B cell (primary cell): Measurements from ENCODE around the gene IL19. TPM values are rescaled to one million over a fixed set of nuclear protein-coding genes. Genes with fewer than 3 reads are reported as not detected.

Experiments used
- ATAC-seq: fragments of 200-7000 bp; cut with Tn5 transposase; one replicate; pipeline ENCODE4 v1.10.0; 2021; ENCODE audit warnings: low read depth, mild to moderate bottlenecking, moderate number of reproducible peaks, moderate library complexity
- CTCF ChIA-PET: fragments of 350-600 bp; sonication (Branson Sonifier 250); formaldehyde crosslinking; loops from one replicate; lab custom pipeline; 2021; ENCODE audit warnings: antibody characterized with exemption, inconsistent platforms; lab: Charles Lee
- POLR2A ChIA-PET: fragments of 350-600 bp; sonication (Branson Sonifier 250); formaldehyde crosslinking; loops from one replicate; lab custom pipeline; 2021; ENCODE audit warnings: antibody characterized with exemption; lab: Charles Lee
- DNase-seq: peaks from one replicate; pipeline ENCODE4 v3.0.0; 2013
- H2AFZ ChIP-seq: 2 replicates; pipeline ENCODE4 v1.6.1; 2012; ENCODE audit warnings: mild to moderate bottlenecking, low read depth, low read length; ENCODE audit not compliant: insufficient read depth, poor library complexity, severe bottlenecking
- H3K27ac ChIP-seq, 2 donors: 1 replicate in 1 of 2; 2 replicates in 1 of 2; pipeline ENCODE4 v1.5.1; 2012 to 2013; ENCODE audit warnings: low read length in 2 of 2, mild to moderate bottlenecking in 2 of 2, moderate library complexity in 1 of 2
- H3K27me3 ChIP-seq, 4 experiments: fragments of 200-600 bp in 1 of 4; sonication (generic) in 1 of 4; replicated peaks in 1 of 4; 1 replicate in 2 of 4; 2 replicates in 2 of 4; pipeline versions ENCODE4 v1.6.1 to v1.7.0; 2013 to 2016; ENCODE audit warnings: low read length in 3 of 4, mild to moderate bottlenecking in 2 of 4, mixed read lengths in 1 of 4, moderate library complexity in 1 of 4; ENCODE audit not compliant: insufficient read depth in 4 of 4, control insufficient read depth in 3 of 4; ENCODE audit errors: control extremely low read depth in 1 of 4
- H3K36me3 ChIP-seq, 2 experiments: replicated peaks in 1 of 2; 1 replicate in 1 of 2; 2 replicates in 1 of 2; pipeline versions ENCODE4 v1.6.1 to v1.7.1; 2013; ENCODE audit warnings: low read length in 1 of 2; ENCODE audit not compliant: insufficient read depth in 2 of 2, control insufficient read depth in 1 of 2; ENCODE audit errors: control extremely low read depth in 1 of 2, extremely low read depth in 1 of 2
- H3K4me1 ChIP-seq, 2 donors: fragments of 200-600 bp in 1 of 2; sonication (generic) in 1 of 2; 1 replicate in 1 of 2; 2 replicates in 1 of 2; pipeline versions ENCODE4 v1.5.1 to v1.6.1; 2013 to 2017; ENCODE audit warnings: low read length in 2 of 2; ENCODE audit not compliant: control insufficient read depth in 2 of 2, insufficient read depth in 2 of 2
- H3K4me2 ChIP-seq: replicated peaks from 2 replicates; pipeline ENCODE3; 2012; ENCODE audit warnings: mild to moderate bottlenecking, low read depth, low read length; ENCODE audit not compliant: poor library complexity, severe bottlenecking
- H3K4me3 ChIP-seq, 5 experiments: fragments of 200-600 bp in 1 of 5; sonication (generic) in 1 of 5; 1 replicate in 3 of 5; 2 replicates in 2 of 5; pipeline versions ENCODE4 v1.5.1 to v1.7.0; 2011 to 2016; ENCODE audit warnings: low read length in 4 of 5, mild to moderate bottlenecking in 4 of 5, low read depth in 2 of 5, control low read depth in 1 of 5, moderate library complexity in 1 of 5; ENCODE audit not compliant: insufficient read depth in 1 of 5; ENCODE audit errors: control extremely low read depth in 1 of 5, extremely low read depth in 1 of 5
- H3K79me2 ChIP-seq: fragments of 200-600 bp; sonication (generic); one replicate; pipeline ENCODE4 v1.6.0; 2016; ENCODE audit warnings: low read length; ENCODE audit not compliant: control insufficient read depth, insufficient read depth
- H3K9ac ChIP-seq: fragments of 200-600 bp; sonication (generic); 2 replicates; pipeline ENCODE4 v1.6.1; 2017; ENCODE audit warnings: mild to moderate bottlenecking, low read length, moderate library complexity
- H3K9me3 ChIP-seq, 3 donors: one replicate each; pipeline versions ENCODE4 v1.6.1 to v1.7.1; 2013; ENCODE audit warnings: low read length in 2 of 3; ENCODE audit not compliant: control insufficient read depth in 2 of 3, insufficient read depth in 1 of 3; ENCODE audit errors: control extremely low read depth in 1 of 3
- H4K20me1 ChIP-seq: 2 replicates; pipeline ENCODE4 v1.6.0; 2012; ENCODE audit warnings: mild to moderate bottlenecking, low read length; ENCODE audit not compliant: insufficient read depth, control insufficient read depth, poor library complexity, severe bottlenecking
- H3K27ac Mint-ChIP-seq: one replicate; pipeline ENCODE4 v1.8.0; 2021; ENCODE audit warnings: mixed read lengths
- H3K27me3 Mint-ChIP-seq: one replicate; pipeline ENCODE4 v1.8.0; 2021; ENCODE audit warnings: mixed read lengths
- H3K4me1 Mint-ChIP-seq: one replicate; pipeline ENCODE4 v1.8.0; 2021; ENCODE audit warnings: mixed read lengths
- H3K4me3 Mint-ChIP-seq: one replicate; pipeline ENCODE4 v1.8.0; 2021; ENCODE audit warnings: mixed read lengths
- H3K9me3 Mint-ChIP-seq: one replicate; pipeline ENCODE4 v1.8.0; 2022; ENCODE audit warnings: mixed read lengths; ENCODE audit not compliant: insufficient read depth
- CTCF ChIP-seq: fragments of 200-600 bp; IDR thresholded peaks from one replicate; pipeline ENCODE4 v1.8.0; 2022; ENCODE audit warnings: antibody characterized with exemption, mild to moderate bottlenecking
- EZH2 ChIP-seq: IDR thresholded peaks from 2 replicates; pipeline ENCODE4 v1.6.1; 2012; ENCODE audit warnings: borderline replicate concordance, low read depth, mild to moderate bottlenecking, moderate library complexity, low read length; ENCODE audit not compliant: insufficient read depth, poor library complexity, severe bottlenecking
- WGBS: methylation state at CpG from one replicate; pipeline ENCODE4 v1.1.5; 2013; ENCODE audit warnings: missing lambda C conversion rate; ENCODE audit not compliant: insufficient coverage; 5-methylcytosine and 5-hydroxymethylcytosine counted together
- intact Hi-C: fragments of 100-400 bp; cut with micrococcal nuclease; formaldehyde crosslinking; loops from one replicate; pipeline ENCODE4 v1.10.0; 2022
- polyA plus RNA-seq: library from polyadenylated mRNA; depleted of rRNA; stranded (reverse); fragments of >200 nt; gene quantifications from 2 replicates; pipeline ENCODE4 v1.2.3, GENCODE V29; 2012
- total RNA-seq, 2 donors: library from RNA; stranded (reverse); fragments of 120-200 nt in 1 of 2; gene quantifications; 1 replicate in 1 of 2; 2 replicates in 1 of 2; pipeline versions ENCODE4 v1.2.3 to v1.2.4, GENCODE V29; 2013 to 2022

IL19 gene
- total and polyA plus RNA-seq, 2 donors (not counting 1 experiment from before 2014, with no cell fraction given) = 0.27 TPM; not detected in 1

GRCh38 chr1:206885341-206886060 lies 114.9 kb downstream of the IL19 start:
- Mint-ChIP-seq H3K4me1 (peaks cover 1% of the 10 kb centered on the region), H3K4me3 (no peak overlapping the region), H3K9me3 (no peaks in the 10 kb centered on the region), H3K27ac (no peak overlapping the region), H3K27me3 (no peaks in the 10 kb centered on the region)
- no peaks in the 10 kb centered on the region for H3K27me3 ChIP-seq
- no peak overlapping the region for H3K27ac ChIP-seq
- H3K9ac ChIP-seq = no peak overlapping the region
- intact Hi-C loops = no loop called here
- DNase-seq (no peak), ATAC-seq (no peak)
- H3K4me1 ChIP-seq = peaks cover 0 to 1% of the 10 kb centered on the region in 2 donors
- no peaks in the 10 kb centered on the region for H4K20me1 ChIP-seq
- H3K4me2 ChIP-seq = no peak overlapping the region
- H2AFZ ChIP-seq = no peak overlapping the region
- H3K4me3 ChIP-seq = no peak overlapping the region
- TF ChIP-seq EZH2 = no peak
- TF ChIP-seq CTCF = no peak
- no peaks in the 10 kb centered on the region for H3K9me3 ChIP-seq
- ChIA-PET POLR2A (no interaction called here), CTCF (interaction anchor here (0.7 to 1.7 kb wide), 3 partner anchors 27 to 150 kb away, joined by 3 to 5 read pairs (median 3); no protein-coding TSS in a partner anchor)
- no CpG with 5 or more reads among the region's 3 CpGs for WGBS
- H3K36me3 ChIP-seq = peaks cover 0 to 1% of the 10 kb centered on the region in 2 experiments
- no peaks in the 10 kb centered on the region for H3K79me2 ChIP-seq

DNA sequence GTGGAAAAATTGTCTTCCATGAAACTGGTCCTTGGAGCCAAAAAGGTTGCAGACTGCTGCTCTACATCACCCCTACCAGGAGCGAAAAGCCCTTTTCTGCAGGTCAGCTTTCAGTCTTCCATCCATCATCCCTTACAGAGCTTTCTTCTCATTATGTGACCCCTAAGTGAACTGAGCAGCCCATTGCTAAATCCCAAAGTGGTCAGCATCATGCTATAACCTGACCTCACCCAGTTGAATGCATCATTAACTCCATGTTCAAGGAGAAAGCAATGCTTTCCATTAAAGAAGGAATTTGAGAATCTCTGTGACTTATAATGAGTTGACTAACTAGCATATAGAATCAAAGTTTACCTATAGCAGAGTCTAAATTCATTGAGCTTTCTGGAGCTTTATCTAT lies 116.3 kb downstream of the IL19 start:
- Histone ChIP-seq H3K27ac (no peak overlapping the region), H3K36me3 (no peaks in the 10 kb centered on the region), H2AFZ (no peak overlapping the region), H3K4me1 (peaks cover 0 to 9% of the 10 kb centered on the region in 2 donors), H3K4me2 (no peak overlapping the region), H3K9ac (no peak overlapping the region), H4K20me1 (no peaks in the 10 kb centered on the region), H3K4me3 (no peak overlapping the region), H3K79me2 (no peaks in the 10 kb centered on the region), H3K27me3 (no peaks in the 10 kb centered on the region), H3K9me3 (no peaks in the 10 kb centered on the region)
- ChIA-PET POLR2A (no interaction called here), CTCF (interaction anchor here (1.1 to 2.0 kb wide), 3 partner anchors 21 to 151 kb away, joined by 3 to 6 read pairs (median 5); partner anchors contain the start of gene IL20)
- Mint-ChIP-seq H3K27ac (no peak overlapping the region), H3K4me3 (no peak overlapping the region), H3K9me3 (no peaks in the 10 kb centered on the region), H3K27me3 (no peaks in the 10 kb centered on the region), H3K4me1 (peaks cover 9% of the 10 kb centered on the region)
- DNase-seq (no peak), ATAC-seq (no peak)
- TF ChIP-seq CTCF (no peak), EZH2 (no peak)
- intact Hi-C loops = no loop called here
- 100% methylated on average over 1 of the region's 1 CpG for WGBS
